Sigmoid colon (tissue), 4 donors: Measurements from ENCODE around the gene SRSF8.

Experiments
- EP300 ChIP-seq, 4 donors: sonication (generic); formaldehyde crosslinking; IDR thresholded peaks; one replicate each; pipeline ENCODE4 v1.6.1; 2017; ENCODE audit warnings: antibody characterized with exemption in 4 of 4
- TF ChIP-seq, protein P1 (sequence below), 4 experiments: fragments of 450-650 bp in 3 of 4; fragments of 200-600 bp in 1 of 4; IDR thresholded peaks; one replicate each; pipeline ENCODE4 v1.5.1; 2016 to 2019; ENCODE audit warnings: antibody characterized with exemption in 4 of 4, mild to moderate bottlenecking in 3 of 4, moderate library complexity in 2 of 4

GRCh38 chr11:95068549-95068948 lies 1.8 kb downstream of the SRSF8 start:
- TF ChIP-seq, protein P1, sequence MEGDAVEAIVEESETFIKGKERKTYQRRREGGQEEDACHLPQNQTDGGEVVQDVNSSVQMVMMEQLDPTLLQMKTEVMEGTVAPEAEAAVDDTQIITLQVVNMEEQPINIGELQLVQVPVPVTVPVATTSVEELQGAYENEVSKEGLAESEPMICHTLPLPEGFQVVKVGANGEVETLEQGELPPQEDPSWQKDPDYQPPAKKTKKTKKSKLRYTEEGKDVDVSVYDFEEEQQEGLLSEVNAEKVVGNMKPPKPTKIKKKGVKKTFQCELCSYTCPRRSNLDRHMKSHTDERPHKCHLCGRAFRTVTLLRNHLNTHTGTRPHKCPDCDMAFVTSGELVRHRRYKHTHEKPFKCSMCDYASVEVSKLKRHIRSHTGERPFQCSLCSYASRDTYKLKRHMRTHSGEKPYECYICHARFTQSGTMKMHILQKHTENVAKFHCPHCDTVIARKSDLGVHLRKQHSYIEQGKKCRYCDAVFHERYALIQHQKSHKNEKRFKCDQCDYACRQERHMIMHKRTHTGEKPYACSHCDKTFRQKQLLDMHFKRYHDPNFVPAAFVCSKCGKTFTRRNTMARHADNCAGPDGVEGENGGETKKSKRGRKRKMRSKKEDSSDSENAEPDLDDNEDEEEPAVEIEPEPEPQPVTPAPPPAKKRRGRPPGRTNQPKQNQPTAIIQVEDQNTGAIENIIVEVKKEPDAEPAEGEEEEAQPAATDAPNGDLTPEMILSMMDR (IDR thresholded peaks at IDR 0.05) = no peak
- no peak for TF ChIP-seq EP300 (IDR thresholded peaks at IDR 0.05)
